WTC11 (cell line): Measurements from ENCODE around the gene MED9. TPM values are rescaled to one million over a fixed set of nuclear protein-coding genes. Genes with fewer than 3 reads are reported as not detected.
A peak's percentile ranks its signal among the peaks of the same experiment; 100 is the strongest.

ENCODE experiments used
- ATAC-seq: fragments of 200-7000 bp; cut with Tn5 transposase; 2 replicates; pipeline ENCODE4 v1.10.0; 2021; ENCODE audit warnings: mild to moderate bottlenecking, moderate library complexity
- CTCF ChIA-PET: fragments of 300-600 bp; sonication (Branson Sonifier 250); formaldehyde crosslinking; loops from one replicate; lab custom pipeline; 2021; ENCODE audit warnings: antibody characterized with exemption; lab: Charles Lee
- POLR2A ChIA-PET: fragments of 350-600 bp; sonication (Branson Sonifier 250); formaldehyde crosslinking; loops from one replicate; lab custom pipeline; 2021; ENCODE audit warnings: antibody characterized with exemption; lab: Charles Lee
- DNase-seq: peaks from one replicate; pipeline ENCODE4 v3.0.0; 2021; ENCODE audit warnings: low spot score
- H3K27ac Mint-ChIP-seq: 2 replicates; pipeline ENCODE4 v1.8.0; 2021; ENCODE audit warnings: mixed read lengths
- H3K27me3 Mint-ChIP-seq: 2 replicates; pipeline ENCODE4 v1.8.0; 2021; ENCODE audit warnings: low read depth, mild to moderate bottlenecking, moderate library complexity, mixed read lengths
- H3K36me3 Mint-ChIP-seq: 2 replicates; pipeline ENCODE4 v1.8.0; 2021; ENCODE audit warnings: mixed read lengths
- H3K4me1 Mint-ChIP-seq: 2 replicates; pipeline ENCODE4 v1.8.0; 2022; ENCODE audit warnings: mixed read lengths
- H3K4me3 Mint-ChIP-seq: 2 replicates; pipeline ENCODE4 v1.8.0; 2021; ENCODE audit warnings: mild to moderate bottlenecking, moderate library complexity, mixed read lengths
- H3K9me3 Mint-ChIP-seq: 2 replicates; pipeline ENCODE4 v1.8.0; 2021; ENCODE audit warnings: mixed read lengths
- ARID4B ChIP-seq: sonication (generic); formaldehyde crosslinking; IDR thresholded peaks from 2 replicates; pipeline ENCODE4 v1.8.0; 2023; ENCODE audit warnings: missing genetic modification reagents, mild to moderate bottlenecking, borderline replicate concordance
- CREB1 ChIP-seq: sonication (generic); formaldehyde crosslinking; IDR thresholded peaks from 2 replicates; pipeline ENCODE4 v1.8.0; 2023; ENCODE audit warnings: mild to moderate bottlenecking, missing genetic modification reagents
- E2F1 ChIP-seq: sonication (generic); formaldehyde crosslinking; IDR thresholded peaks from 2 replicates; pipeline ENCODE4 v1.8.0; 2022; ENCODE audit warnings: mild to moderate bottlenecking, missing genetic modification reagents
- ELF4 ChIP-seq: sonication (generic); formaldehyde crosslinking; IDR thresholded peaks from 2 replicates; pipeline ENCODE4 v1.8.1; 2022; ENCODE audit warnings: low read depth, mild to moderate bottlenecking, moderate library complexity, missing genetic modification reagents
- ESRRA ChIP-seq: sonication (generic); formaldehyde crosslinking; IDR thresholded peaks from 2 replicates; pipeline ENCODE4 v1.8.1; 2022; ENCODE audit warnings: mild to moderate bottlenecking, missing genetic modification reagents, borderline replicate concordance
- FOXJ3 ChIP-seq: sonication (generic); formaldehyde crosslinking; IDR thresholded peaks from 2 replicates; pipeline ENCODE4 v1.9.0; 2021; ENCODE audit warnings: missing genetic modification reagents, mild to moderate bottlenecking, borderline replicate concordance
- FOXK1 ChIP-seq: sonication (generic); formaldehyde crosslinking; IDR thresholded peaks from 2 replicates; pipeline ENCODE4 v1.8.0; 2022; ENCODE audit warnings: mild to moderate bottlenecking, moderate library complexity, missing genetic modification reagents
- HMGA2 ChIP-seq: fragments of 250-450 bp; sonication (Bioruptor Pico); IDR thresholded peaks from 2 replicates; pipeline ENCODE4 v1.4.0; 2021; ENCODE audit warnings: mild to moderate bottlenecking, moderate library complexity
- NR2C2 ChIP-seq: sonication (generic); formaldehyde crosslinking; IDR thresholded peaks from 2 replicates; pipeline ENCODE4 v1.8.0; 2022; ENCODE audit warnings: mild to moderate bottlenecking, missing genetic modification reagents
- NR3C1 ChIP-seq: sonication (generic); formaldehyde crosslinking; conservative IDR thresholded peaks from 2 replicates; pipeline ENCODE4 v1.8.1; 2023; ENCODE audit warnings: low read depth, mild to moderate bottlenecking, missing genetic modification reagents
- OVOL2 ChIP-seq: fragments of 250-450 bp; sonication (Bioruptor Pico); IDR thresholded peaks from 2 replicates; pipeline ENCODE4 v1.9.0; 2021; ENCODE audit warnings: mild to moderate bottlenecking, borderline replicate concordance
- SMAD4 ChIP-seq: sonication (generic); formaldehyde crosslinking; IDR thresholded peaks from 2 replicates; pipeline ENCODE4 v1.8.0; 2022; ENCODE audit warnings: mild to moderate bottlenecking, missing genetic modification reagents
- SOX15 ChIP-seq: fragments of 250-450 bp; sonication (Bioruptor Pico); IDR thresholded peaks from 2 replicates; pipeline ENCODE4 v1.9.0; 2021; ENCODE audit warnings: mild to moderate bottlenecking
- STAT6 ChIP-seq: sonication (generic); formaldehyde crosslinking; conservative IDR thresholded peaks from 2 replicates; pipeline ENCODE4 v1.8.1; 2023; ENCODE audit warnings: mild to moderate bottlenecking, low read depth, missing genetic modification reagents, moderate library complexity
- TP53 ChIP-seq: sonication (generic); formaldehyde crosslinking; IDR thresholded peaks from 2 replicates; pipeline ENCODE4 v1.8.1; 2023; ENCODE audit warnings: mild to moderate bottlenecking, missing genetic modification reagents
- ZNF263 ChIP-seq: sonication (generic); formaldehyde crosslinking; IDR thresholded peaks from 2 replicates; pipeline ENCODE4 v1.8.1; 2022; ENCODE audit warnings: low read depth, mild to moderate bottlenecking, moderate library complexity, missing genetic modification reagents
- ZNF423 ChIP-seq: fragments of 250-450 bp; sonication (Bioruptor Pico); IDR thresholded peaks from 2 replicates; pipeline ENCODE4 v2.1.2; 2022; ENCODE audit warnings: mild to moderate bottlenecking, moderate library complexity
- total RNA-seq: library from RNA; stranded (reverse); gene quantifications from 3 replicates; pipeline ENCODE4 v1.2.3, GENCODE V29; 2021
- TF ChIP-seq, protein P1 (sequence below): fragments of 250-450 bp; sonication (Bioruptor Pico); IDR thresholded peaks from 2 replicates; pipeline ENCODE4 v1.8.0; 2021; ENCODE audit warnings: mild to moderate bottlenecking
- TF ChIP-seq, protein P2 (sequence below): sonication (generic); formaldehyde crosslinking; IDR thresholded peaks from 2 replicates; pipeline ENCODE4 v1.8.0; 2022; ENCODE audit warnings: mild to moderate bottlenecking, missing genetic modification reagents
- TF ChIP-seq, protein P3 (sequence below): fragments of 250-450 bp; sonication (Bioruptor Pico); IDR thresholded peaks from 2 replicates; pipeline ENCODE4 v1.9.0; 2021; ENCODE audit warnings: moderate library complexity, mild to moderate bottlenecking, inconsistent platforms, borderline replicate concordance
- TF ChIP-seq, protein P4 (sequence below): sonication (generic); formaldehyde crosslinking; IDR thresholded peaks from 2 replicates; pipeline ENCODE4 v1.8.1; 2022; ENCODE audit warnings: low read depth, mild to moderate bottlenecking, moderate library complexity, missing genetic modification reagents, borderline replicate concordance
- TF ChIP-seq, protein P5 (sequence below): fragments of 250-450 bp; sonication (Bioruptor Pico); IDR thresholded peaks from 2 replicates; pipeline ENCODE4 v2.1.2; 2022; ENCODE audit warnings: mild to moderate bottlenecking, moderate library complexity
- TF ChIP-seq, protein P6 (sequence below): sonication (generic); formaldehyde crosslinking; IDR thresholded peaks from 2 replicates; pipeline ENCODE4 v1.8.1; 2022; ENCODE audit warnings: low read depth, missing genetic modification reagents, borderline replicate concordance

The MED9 gene
- total RNA-seq, 1 experiment from 2014 or later, result 21.1 TPM

DNA sequence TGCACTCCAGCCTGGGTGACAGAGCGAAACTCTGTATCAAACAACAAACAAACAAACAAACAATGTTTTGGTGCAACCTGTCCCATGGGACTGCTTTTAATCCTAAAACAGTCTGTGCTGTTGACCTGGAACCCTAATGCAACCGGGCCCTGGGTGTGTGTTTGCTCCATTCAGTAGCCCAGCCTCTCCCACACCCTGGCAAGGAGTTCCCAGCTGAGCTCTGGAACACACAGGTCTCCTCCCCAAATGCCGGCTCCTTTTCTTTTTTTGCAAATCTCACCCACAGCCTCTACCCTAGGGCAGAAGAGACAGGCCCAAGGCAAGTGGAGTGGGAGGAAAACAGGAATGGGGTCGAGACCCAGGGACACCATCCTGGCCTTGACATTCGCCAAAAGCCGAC is 49.2 kb downstream of the MED9 start (continued):
- TF ChIP-seq ESRRA (CRISPR knock-in tag) (no peak), ELF4 (no peak), SOX15 (CRISPR knock-in tag) (no peak), ZNF263 (no peak), FOXJ3 (CRISPR knock-in tag) (no peak), SMAD4 (no peak), NR3C1 (CRISPR knock-in tag) (no peak), NR2C2 (CRISPR knock-in tag) (no peak), E2F1 (no peak), ZNF423 (CRISPR knock-in tag) (no peak)
- TF ChIP-seq, protein P1, sequence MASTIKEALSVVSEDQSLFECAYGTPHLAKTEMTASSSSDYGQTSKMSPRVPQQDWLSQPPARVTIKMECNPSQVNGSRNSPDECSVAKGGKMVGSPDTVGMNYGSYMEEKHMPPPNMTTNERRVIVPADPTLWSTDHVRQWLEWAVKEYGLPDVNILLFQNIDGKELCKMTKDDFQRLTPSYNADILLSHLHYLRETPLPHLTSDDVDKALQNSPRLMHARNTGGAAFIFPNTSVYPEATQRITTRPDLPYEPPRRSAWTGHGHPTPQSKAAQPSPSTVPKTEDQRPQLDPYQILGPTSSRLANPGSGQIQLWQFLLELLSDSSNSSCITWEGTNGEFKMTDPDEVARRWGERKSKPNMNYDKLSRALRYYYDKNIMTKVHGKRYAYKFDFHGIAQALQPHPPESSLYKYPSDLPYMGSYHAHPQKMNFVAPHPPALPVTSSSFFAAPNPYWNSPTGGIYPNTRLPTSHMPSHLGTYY (CRISPR knock-in tag), result no peak
- TF ChIP-seq, protein P2, sequence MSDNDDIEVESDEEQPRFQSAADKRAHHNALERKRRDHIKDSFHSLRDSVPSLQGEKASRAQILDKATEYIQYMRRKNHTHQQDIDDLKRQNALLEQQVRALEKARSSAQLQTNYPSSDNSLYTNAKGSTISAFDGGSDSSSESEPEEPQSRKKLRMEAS, result no peak
- TF ChIP-seq, protein P3, sequence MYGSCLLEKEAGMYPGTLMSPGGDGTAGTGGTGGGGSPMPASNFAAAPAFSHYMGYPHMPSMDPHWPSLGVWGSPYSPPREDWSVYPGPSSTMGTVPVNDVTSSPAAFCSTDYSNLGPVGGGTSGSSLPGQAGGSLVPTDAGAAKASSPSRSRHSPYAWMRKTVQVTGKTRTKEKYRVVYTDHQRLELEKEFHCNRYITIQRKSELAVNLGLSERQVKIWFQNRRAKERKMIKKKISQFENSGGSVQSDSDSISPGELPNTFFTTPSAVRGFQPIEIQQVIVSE (CRISPR knock-in tag), result no peak

- Mint-ChIP-seq H3K27ac (peak overlapping the region; percentile 85), H3K4me3 (no peak overlapping the region)
- TF ChIP-seq CREB1 (CRISPR knock-in tag) (no peak), OVOL2 (CRISPR knock-in tag) (no peak), FOXK1 (CRISPR knock-in tag) (no peak), ARID4B (CRISPR knock-in tag) (no peak), NR2C2 (CRISPR knock-in tag) (no peak), TP53 (CRISPR knock-in tag) (no peak), STAT6 (CRISPR knock-in tag) (no peak), HMGA2 (CRISPR knock-in tag) (no peak)
- TF ChIP-seq, protein P4, sequence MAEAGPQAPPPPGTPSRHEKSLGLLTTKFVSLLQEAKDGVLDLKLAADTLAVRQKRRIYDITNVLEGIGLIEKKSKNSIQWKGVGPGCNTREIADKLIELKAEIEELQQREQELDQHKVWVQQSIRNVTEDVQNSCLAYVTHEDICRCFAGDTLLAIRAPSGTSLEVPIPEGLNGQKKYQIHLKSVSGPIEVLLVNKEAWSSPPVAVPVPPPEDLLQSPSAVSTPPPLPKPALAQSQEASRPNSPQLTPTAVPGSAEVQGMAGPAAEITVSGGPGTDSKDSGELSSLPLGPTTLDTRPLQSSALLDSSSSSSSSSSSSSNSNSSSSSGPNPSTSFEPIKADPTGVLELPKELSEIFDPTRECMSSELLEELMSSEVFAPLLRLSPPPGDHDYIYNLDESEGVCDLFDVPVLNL (CRISPR knock-in tag), result no peak
- TF ChIP-seq, protein P5, sequence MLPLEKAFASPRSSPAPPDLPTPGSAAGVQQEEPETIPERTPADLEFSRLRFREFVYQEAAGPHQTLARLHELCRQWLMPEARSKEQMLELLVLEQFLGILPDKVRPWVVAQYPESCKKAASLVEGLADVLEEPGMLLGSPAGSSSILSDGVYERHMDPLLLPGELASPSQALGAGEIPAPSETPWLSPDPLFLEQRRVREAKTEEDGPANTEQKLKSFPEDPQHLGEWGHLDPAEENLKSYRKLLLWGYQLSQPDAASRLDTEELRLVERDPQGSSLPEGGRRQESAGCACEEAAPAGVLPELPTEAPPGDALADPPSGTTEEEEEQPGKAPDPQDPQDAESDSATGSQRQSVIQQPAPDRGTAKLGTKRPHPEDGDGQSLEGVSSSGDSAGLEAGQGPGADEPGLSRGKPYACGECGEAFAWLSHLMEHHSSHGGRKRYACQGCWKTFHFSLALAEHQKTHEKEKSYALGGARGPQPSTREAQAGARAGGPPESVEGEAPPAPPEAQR, result no peak
- TF ChIP-seq, protein P6, sequence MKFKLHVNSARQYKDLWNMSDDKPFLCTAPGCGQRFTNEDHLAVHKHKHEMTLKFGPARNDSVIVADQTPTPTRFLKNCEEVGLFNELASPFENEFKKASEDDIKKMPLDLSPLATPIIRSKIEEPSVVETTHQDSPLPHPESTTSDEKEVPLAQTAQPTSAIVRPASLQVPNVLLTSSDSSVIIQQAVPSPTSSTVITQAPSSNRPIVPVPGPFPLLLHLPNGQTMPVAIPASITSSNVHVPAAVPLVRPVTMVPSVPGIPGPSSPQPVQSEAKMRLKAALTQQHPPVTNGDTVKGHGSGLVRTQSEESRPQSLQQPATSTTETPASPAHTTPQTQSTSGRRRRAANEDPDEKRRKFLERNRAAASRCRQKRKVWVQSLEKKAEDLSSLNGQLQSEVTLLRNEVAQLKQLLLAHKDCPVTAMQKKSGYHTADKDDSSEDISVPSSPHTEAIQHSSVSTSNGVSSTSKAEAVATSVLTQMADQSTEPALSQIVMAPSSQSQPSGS, result no peak
- TF ChIP-seq, all 79 proteins: peak for 0
- POLR2A ChIA-PET, result no interaction called here
- H3K9me3 Mint-ChIP-seq, result 0 out of 2 replicates have a peak, but pooled peaks cover 6% of the 10 kb centered on the region
- DNase-seq (no peak), ATAC-seq (no peak)
- H3K36me3 Mint-ChIP-seq, result peaks cover 5% of the 10 kb centered on the region; the same call in 1 of the 2 replicates
- no peaks in the 10 kb centered on the region for H3K27me3 Mint-ChIP-seq
- peaks cover 27% of the 10 kb centered on the region for H3K4me1 Mint-ChIP-seq
- CTCF ChIA-PET, result interaction anchor here (2.3 kb wide), 1 partner anchor 30 kb away, joined by 11 read pairs; the partner anchor contains the start of gene RASD1
Measured at GRCh38 chr17:17526369-17526768, 49.6 kb downstream of the MED9 start.
